ENCODE data around the gene ERBB4.

ERBB4 gene

GRCh38 chr2:212170382-212170781 is 368.2 kb downstream of the ERBB4 start:
- Histone ChIP-seq H3K9me3 (ENCODE audit: control insufficient read depth in 2 of 2, low read length in 2 of 2) (no peaks in the 10 kb centered on the region), H3K27me3 (ENCODE audit: control insufficient read depth in 2 of 2, insufficient read depth in 2 of 2, low read length in 2 of 2) (no peaks in the 10 kb centered on the region), H3K9ac (ENCODE audit: low read depth in 1 of 2, low read length in 2 of 2) (no peak overlapping the region), H3K27ac (ENCODE audit: low read depth in 2 of 2, low read length in 2 of 2) (no peak overlapping the region), H3K4me3 (ENCODE audit: low read length in 2 of 2) (no peak overlapping the region), H3K36me3 (ENCODE audit: control insufficient read depth in 2 of 2, insufficient read depth in 2 of 2, low read length in 2 of 2) (no peaks in the 10 kb centered on the region), H3K4me1 (ENCODE audit: control insufficient read depth in 2 of 2, insufficient read depth in 2 of 2, low read length in 2 of 2) (no peaks in the 10 kb centered on the region)

GRCh38 chr2:212158081-212158480 is 380.5 kb downstream of the ERBB4 start:
- Histone ChIP-seq H3K4me3 (ENCODE audit: low read length in 2 of 2) (no peak overlapping the region), H3K27me3 (ENCODE audit: control insufficient read depth in 2 of 2, insufficient read depth in 2 of 2, low read length in 2 of 2) (no peaks in the 10 kb centered on the region), H3K4me1 (ENCODE audit: control insufficient read depth in 2 of 2, insufficient read depth in 2 of 2, low read length in 2 of 2) (no peaks in the 10 kb centered on the region), H3K9ac (ENCODE audit: low read depth in 1 of 2, low read length in 2 of 2) (no peak overlapping the region), H3K36me3 (ENCODE audit: control insufficient read depth in 2 of 2, insufficient read depth in 2 of 2, low read length in 2 of 2) (no peaks in the 10 kb centered on the region), H3K27ac (ENCODE audit: low read depth in 2 of 2, low read length in 2 of 2) (no peak overlapping the region), H3K9me3 (ENCODE audit: control insufficient read depth in 2 of 2, low read length in 2 of 2) (no peaks in the 10 kb centered on the region)

- H3K4me1 ChIP-seq (ENCODE audit: control insufficient read depth in 2 of 2, insufficient read depth in 2 of 2, low read length in 2 of 2), result no peaks in the 10 kb centered on the region
- no peaks in the 10 kb centered on the region for H3K9me3 ChIP-seq (ENCODE audit: control insufficient read depth in 2 of 2, low read length in 2 of 2)
- no peak overlapping the region for H3K4me3 ChIP-seq (ENCODE audit: low read length in 2 of 2)
- no peaks in the 10 kb centered on the region for H3K36me3 ChIP-seq (ENCODE audit: control insufficient read depth in 2 of 2, insufficient read depth in 2 of 2, low read length in 2 of 2)
- H3K27me3 ChIP-seq (ENCODE audit: control insufficient read depth in 2 of 2, insufficient read depth in 2 of 2, low read length in 2 of 2), result no peaks in the 10 kb centered on the region
- H3K27ac ChIP-seq (ENCODE audit: low read depth in 2 of 2, low read length in 2 of 2), result no peak overlapping the region
- no peak overlapping the region for H3K9ac ChIP-seq (ENCODE audit: low read depth in 1 of 2, low read length in 2 of 2)
These were observed 381.6 kb downstream of the ERBB4 start for GRCh38 chr2:212157012-212157411.

GRCh38 chr2:212156088-212156487 is 382.5 kb downstream of the ERBB4 start:
- Histone ChIP-seq H3K27ac (ENCODE audit: low read depth in 2 of 2, low read length in 2 of 2) (no peak overlapping the region), H3K4me3 (ENCODE audit: low read length in 2 of 2) (no peak overlapping the region), H3K27me3 (ENCODE audit: control insufficient read depth in 2 of 2, insufficient read depth in 2 of 2, low read length in 2 of 2) (no peaks in the 10 kb centered on the region), H3K9me3 (ENCODE audit: control insufficient read depth in 2 of 2, low read length in 2 of 2) (no peaks in the 10 kb centered on the region), H3K4me1 (ENCODE audit: control insufficient read depth in 2 of 2, insufficient read depth in 2 of 2, low read length in 2 of 2) (no peaks in the 10 kb centered on the region), H3K36me3 (ENCODE audit: control insufficient read depth in 2 of 2, insufficient read depth in 2 of 2, low read length in 2 of 2) (no peaks in the 10 kb centered on the region), H3K9ac (ENCODE audit: low read depth in 1 of 2, low read length in 2 of 2) (no peak overlapping the region)

- no peak overlapping the region for H3K9ac ChIP-seq (ENCODE audit: low read depth in 1 of 2, low read length in 2 of 2)
- H3K36me3 ChIP-seq (ENCODE audit: control insufficient read depth in 2 of 2, insufficient read depth in 2 of 2, low read length in 2 of 2), result no peaks in the 10 kb centered on the region
- no peak overlapping the region for H3K4me3 ChIP-seq (ENCODE audit: low read length in 2 of 2)
- H3K4me1 ChIP-seq (ENCODE audit: control insufficient read depth in 2 of 2, insufficient read depth in 2 of 2, low read length in 2 of 2), result no peaks in the 10 kb centered on the region
- H3K27me3 ChIP-seq (ENCODE audit: control insufficient read depth in 2 of 2, insufficient read depth in 2 of 2, low read length in 2 of 2), result no peaks in the 10 kb centered on the region
- no peaks in the 10 kb centered on the region for H3K9me3 ChIP-seq (ENCODE audit: control insufficient read depth in 2 of 2, low read length in 2 of 2)
- H3K27ac ChIP-seq (ENCODE audit: low read depth in 2 of 2, low read length in 2 of 2), result no peak overlapping the region
These were observed 384.1 kb downstream of the ERBB4 start for GRCh38 chr2:212154477-212154878.

- H3K36me3 ChIP-seq (ENCODE audit: control insufficient read depth in 2 of 2, insufficient read depth in 2 of 2, low read length in 2 of 2), result no peaks in the 10 kb centered on the region
- no peak overlapping the region for H3K9ac ChIP-seq (ENCODE audit: low read depth in 1 of 2, low read length in 2 of 2)
- no peak overlapping the region for H3K4me3 ChIP-seq (ENCODE audit: low read length in 2 of 2)
- no peaks in the 10 kb centered on the region for H3K27me3 ChIP-seq (ENCODE audit: control insufficient read depth in 2 of 2, insufficient read depth in 2 of 2, low read length in 2 of 2)
- no peaks in the 10 kb centered on the region for H3K4me1 ChIP-seq (ENCODE audit: control insufficient read depth in 2 of 2, insufficient read depth in 2 of 2, low read length in 2 of 2)
- no peak overlapping the region for H3K27ac ChIP-seq (ENCODE audit: low read depth in 2 of 2, low read length in 2 of 2)
- H3K9me3 ChIP-seq (ENCODE audit: control insufficient read depth in 2 of 2, low read length in 2 of 2), result no peaks in the 10 kb centered on the region
These were observed 384.7 kb downstream of the ERBB4 start for GRCh38 chr2:212153923-212154322.

GRCh38 chr2:212147921-212148513 is 390.6 kb downstream of the ERBB4 start:
- Histone ChIP-seq H3K27me3 (ENCODE audit: control insufficient read depth in 2 of 2, insufficient read depth in 2 of 2, low read length in 2 of 2) (no peaks in the 10 kb centered on the region), H3K36me3 (ENCODE audit: control insufficient read depth in 2 of 2, insufficient read depth in 2 of 2, low read length in 2 of 2) (no peaks in the 10 kb centered on the region), H3K9me3 (ENCODE audit: control insufficient read depth in 2 of 2, low read length in 2 of 2) (no peaks in the 10 kb centered on the region)

GRCh38 chr2:212146416-212146815 is 392.2 kb downstream of the ERBB4 start:
- no peaks in the 10 kb centered on the region for H3K36me3 ChIP-seq (ENCODE audit: control insufficient read depth in 2 of 2, insufficient read depth in 2 of 2, low read length in 2 of 2)
- H3K4me3 ChIP-seq (ENCODE audit: low read length in 2 of 2), result no peak overlapping the region
- H3K27ac ChIP-seq (ENCODE audit: low read depth in 2 of 2, low read length in 2 of 2), result no peak overlapping the region
- H3K27me3 ChIP-seq (ENCODE audit: control insufficient read depth in 2 of 2, insufficient read depth in 2 of 2, low read length in 2 of 2), result no peaks in the 10 kb centered on the region
- no peaks in the 10 kb centered on the region for H3K9me3 ChIP-seq (ENCODE audit: control insufficient read depth in 2 of 2, low read length in 2 of 2)
- H3K4me1 ChIP-seq (ENCODE audit: control insufficient read depth in 2 of 2, insufficient read depth in 2 of 2, low read length in 2 of 2), result no peaks in the 10 kb centered on the region
- no peak overlapping the region for H3K9ac ChIP-seq (ENCODE audit: low read depth in 1 of 2, low read length in 2 of 2)

More at GRCh38 chr2:212147921-212148513, 390.6 kb downstream of the ERBB4 start:
- no peaks in the 10 kb centered on the region for H3K4me1 ChIP-seq (ENCODE audit: control insufficient read depth in 2 of 2, insufficient read depth in 2 of 2, low read length in 2 of 2)
- H3K27ac ChIP-seq (ENCODE audit: low read depth in 2 of 2, low read length in 2 of 2), result no peak overlapping the region
- H3K9ac ChIP-seq (ENCODE audit: low read depth in 1 of 2, low read length in 2 of 2), result no peak overlapping the region
- no peak overlapping the region for H3K4me3 ChIP-seq (ENCODE audit: low read length in 2 of 2)

- H3K4me3 ChIP-seq (ENCODE audit: low read length in 2 of 2), result no peak overlapping the region
- H3K27me3 ChIP-seq (ENCODE audit: control insufficient read depth in 2 of 2, insufficient read depth in 2 of 2, low read length in 2 of 2), result no peaks in the 10 kb centered on the region
- no peaks in the 10 kb centered on the region for H3K36me3 ChIP-seq (ENCODE audit: control insufficient read depth in 2 of 2, insufficient read depth in 2 of 2, low read length in 2 of 2)
- no peaks in the 10 kb centered on the region for H3K4me1 ChIP-seq (ENCODE audit: control insufficient read depth in 2 of 2, insufficient read depth in 2 of 2, low read length in 2 of 2)
- no peaks in the 10 kb centered on the region for H3K9me3 ChIP-seq (ENCODE audit: control insufficient read depth in 2 of 2, low read length in 2 of 2)
- H3K27ac ChIP-seq (ENCODE audit: low read depth in 2 of 2, low read length in 2 of 2), result no peak overlapping the region
- no peak overlapping the region for H3K9ac ChIP-seq (ENCODE audit: low read depth in 1 of 2, low read length in 2 of 2)
These were observed 393.5 kb downstream of the ERBB4 start for GRCh38 chr2:212145121-212145520.

- no peaks in the 10 kb centered on the region for H3K27me3 ChIP-seq (ENCODE audit: control insufficient read depth in 2 of 2, insufficient read depth in 2 of 2, low read length in 2 of 2)
- H3K36me3 ChIP-seq (ENCODE audit: control insufficient read depth in 2 of 2, insufficient read depth in 2 of 2, low read length in 2 of 2), result no peaks in the 10 kb centered on the region
- no peaks in the 10 kb centered on the region for H3K4me1 ChIP-seq (ENCODE audit: control insufficient read depth in 2 of 2, insufficient read depth in 2 of 2, low read length in 2 of 2)
- no peaks in the 10 kb centered on the region for H3K9me3 ChIP-seq (ENCODE audit: control insufficient read depth in 2 of 2, low read length in 2 of 2)
- H3K27ac ChIP-seq (ENCODE audit: low read depth in 2 of 2, low read length in 2 of 2), result no peak overlapping the region
- no peak overlapping the region for H3K9ac ChIP-seq (ENCODE audit: low read depth in 1 of 2, low read length in 2 of 2)
- H3K4me3 ChIP-seq (ENCODE audit: low read length in 2 of 2), result no peak overlapping the region
These were observed 396.0 kb downstream of the ERBB4 start for GRCh38 chr2:212142631-212143030.

GRCh38 chr2:212141499-212141898 is 397.1 kb downstream of the ERBB4 start:
- Histone ChIP-seq H3K27me3 (ENCODE audit: control insufficient read depth in 2 of 2, insufficient read depth in 2 of 2, low read length in 2 of 2) (no peaks in the 10 kb centered on the region), H3K4me3 (ENCODE audit: low read length in 2 of 2) (no peak overlapping the region), H3K4me1 (ENCODE audit: control insufficient read depth in 2 of 2, insufficient read depth in 2 of 2, low read length in 2 of 2) (no peaks in the 10 kb centered on the region), H3K27ac (ENCODE audit: low read depth in 2 of 2, low read length in 2 of 2) (no peak overlapping the region), H3K9me3 (ENCODE audit: control insufficient read depth in 2 of 2, low read length in 2 of 2) (no peaks in the 10 kb centered on the region), H3K36me3 (ENCODE audit: control insufficient read depth in 2 of 2, insufficient read depth in 2 of 2, low read length in 2 of 2) (no peaks in the 10 kb centered on the region), H3K9ac (ENCODE audit: low read depth in 1 of 2, low read length in 2 of 2) (no peak overlapping the region)

Measured in mucosa of rectum (tissue), 2 donors.